ENCODE results near the gene TCFL5.
A peak's percentile ranks its signal among the peaks of the same experiment; 100 is the strongest.
"Not testable (repeated sequence)": the region's sequence is repeated elsewhere in the genome, so short reads cannot be mapped to it uniquely, and the experiment has no call there.

Gene TCFL5

GRCh38 chr20:62879275-62880146, 17.9 kb upstream of the TCFL5 start:
- Mint-ChIP-seq H3K4me3 (no peak overlapping the region), H3K27ac (no peak overlapping the region), H3K9me3 (no peaks in the 10 kb centered on the region), H3K27me3 (peaks cover 2% of the 10 kb centered on the region), H3K4me1 (peaks cover 2% of the 10 kb centered on the region), H3K36me3 (peaks cover 6% of the 10 kb centered on the region)
- DNase-seq (ENCODE audit: low spot score in 2 of 2) = no peak
- ATAC-seq (ENCODE audit: low read depth) = no peak

GRCh38 chr20:62878244-62879038, 16.8 kb upstream of the TCFL5 start:
- peaks cover 4% of the 10 kb centered on the region for H3K27me3 Mint-ChIP-seq
- peaks cover 6% of the 10 kb centered on the region for H3K36me3 Mint-ChIP-seq
- peaks cover 5% of the 10 kb centered on the region for H3K4me1 Mint-ChIP-seq
- DNase-seq (ENCODE audit: low spot score in 2 of 2) (no peak), ATAC-seq (ENCODE audit: low read depth) (no peak)
- H3K4me3 Mint-ChIP-seq = no peak overlapping the region
- no peaks in the 10 kb centered on the region for H3K9me3 Mint-ChIP-seq
- peak overlapping the region; percentile 45 for H3K27ac Mint-ChIP-seq

GRCh38 chr20:62876902-62877816, 15.5 kb upstream of the TCFL5 start:
- Mint-ChIP-seq H3K9me3 (no peaks in the 10 kb centered on the region), H3K4me1 (peaks cover 8% of the 10 kb centered on the region), H3K27me3 (peaks cover 4% of the 10 kb centered on the region), H3K27ac (no peak overlapping the region), H3K36me3 (peaks cover 6% of the 10 kb centered on the region), H3K4me3 (no peak overlapping the region)
- DNase-seq (ENCODE audit: low spot score in 2 of 2) (no peak), ATAC-seq (ENCODE audit: low read depth) (no peak)

GRCh38 chr20:62876501-62876901, 14.9 kb upstream of the TCFL5 start:
- H3K4me3 Mint-ChIP-seq = no peak overlapping the region
- peaks cover 4% of the 10 kb centered on the region for H3K27me3 Mint-ChIP-seq
- H3K9me3 Mint-ChIP-seq = no peaks in the 10 kb centered on the region
- H3K36me3 Mint-ChIP-seq = peaks cover 4% of the 10 kb centered on the region
- H3K27ac Mint-ChIP-seq = no peak overlapping the region
- DNase-seq (ENCODE audit: low spot score in 2 of 2) (no peak), ATAC-seq (ENCODE audit: low read depth) (no peak)
- peaks cover 8% of the 10 kb centered on the region for H3K4me1 Mint-ChIP-seq

- ATAC-seq (ENCODE audit: low read depth) (no peak), DNase-seq (ENCODE audit: low spot score in 2 of 2) (no peak)
- H3K36me3 Mint-ChIP-seq = peaks cover 1% of the 10 kb centered on the region
- H3K27ac Mint-ChIP-seq = peak overlapping the region; percentile 79
- H3K4me1 Mint-ChIP-seq = peaks cover 8% of the 10 kb centered on the region
- H3K27me3 Mint-ChIP-seq = peaks cover 4% of the 10 kb centered on the region
- no peak overlapping the region for H3K4me3 Mint-ChIP-seq
- H3K9me3 Mint-ChIP-seq = no peaks in the 10 kb centered on the region
Observed at GRCh38 chr20:62875419-62876361, 14.1 kb upstream of the TCFL5 start.

- H3K27me3 Mint-ChIP-seq = peaks cover 4% of the 10 kb centered on the region
- no peaks in the 10 kb centered on the region for H3K9me3 Mint-ChIP-seq
- H3K27ac Mint-ChIP-seq = peak overlapping the region; percentile 79
- DNase-seq (ENCODE audit: low spot score in 2 of 2) (no peak), ATAC-seq (ENCODE audit: low read depth) (no peak)
- no peak overlapping the region for H3K4me3 Mint-ChIP-seq
- peaks cover 8% of the 10 kb centered on the region for H3K4me1 Mint-ChIP-seq
- H3K36me3 Mint-ChIP-seq = peaks cover 1% of the 10 kb centered on the region
Observed at GRCh38 chr20:62874964-62875344, 13.3 kb upstream of the TCFL5 start.

- not testable (repeated sequence) for H3K36me3 Mint-ChIP-seq; H3K9me3 Mint-ChIP-seq; H3K4me3 Mint-ChIP-seq; ATAC-seq (ENCODE audit: low read depth); H3K27me3 Mint-ChIP-seq; DNase-seq (ENCODE audit: low spot score in 2 of 2); H3K27ac Mint-ChIP-seq; H3K4me1 Mint-ChIP-seq
Observed at GRCh38 chr20:62873681-62874031, 12.0 kb upstream of the TCFL5 start.

- ATAC-seq (ENCODE audit: low read depth) (no peak), DNase-seq (ENCODE audit: low spot score in 2 of 2) (no peak)
- Mint-ChIP-seq H3K36me3 (peaks cover 1% of the 10 kb centered on the region), H3K4me3 (no peak overlapping the region), H3K27ac (no peak overlapping the region), H3K9me3 (no peaks in the 10 kb centered on the region), H3K4me1 (peaks cover 8% of the 10 kb centered on the region), H3K27me3 (peaks cover 4% of the 10 kb centered on the region)
Observed at GRCh38 chr20:62873280-62873679, 11.7 kb upstream of the TCFL5 start.

GRCh38 chr20:62872862-62873261, 11.2 kb upstream of the TCFL5 start:
- no peak for DNase-seq (ENCODE audit: low spot score in 2 of 2)
- Mint-ChIP-seq H3K36me3 (no peaks in the 10 kb centered on the region), H3K9me3 (no peaks in the 10 kb centered on the region), H3K27ac (no peak overlapping the region), H3K4me3 (no peak overlapping the region), H3K4me1 (peaks cover 8% of the 10 kb centered on the region), H3K27me3 (peaks cover 4% of the 10 kb centered on the region)
- no peak for ATAC-seq (ENCODE audit: low read depth)

- no peak for ATAC-seq (ENCODE audit: low read depth)
- Mint-ChIP-seq H3K4me3 (no peak overlapping the region), H3K4me1 (peaks cover 8% of the 10 kb centered on the region), H3K9me3 (no peaks in the 10 kb centered on the region), H3K27ac (no peak overlapping the region), H3K27me3 (peaks cover 4% of the 10 kb centered on the region), H3K36me3 (no peaks in the 10 kb centered on the region)
- no peak for DNase-seq (ENCODE audit: low spot score in 2 of 2)
Observed at GRCh38 chr20:62872184-62872847, 10.7 kb upstream of the TCFL5 start.

GRCh38 chr20:62864207-62864606, 2.6 kb upstream of the TCFL5 start:
- Mint-ChIP-seq H3K27ac (no peak overlapping the region), H3K36me3 (no peaks in the 10 kb centered on the region), H3K4me3 (no peak overlapping the region), H3K4me1 (peaks cover 16% of the 10 kb centered on the region), H3K27me3 (peaks cover 2% of the 10 kb centered on the region), H3K9me3 (peaks cover 3% of the 10 kb centered on the region)
- DNase-seq (ENCODE audit: low spot score in 2 of 2) = no peak
- ATAC-seq (ENCODE audit: low read depth) = no peak

- Mint-ChIP-seq H3K36me3 (peaks cover 13% of the 10 kb centered on the region), H3K4me3 (peak overlapping the region; percentile 37), H3K4me1 (peaks cover 20% of the 10 kb centered on the region), H3K9me3 (peaks cover 3% of the 10 kb centered on the region), H3K27ac (no peak overlapping the region), H3K27me3 (peaks cover 2% of the 10 kb centered on the region)
- ATAC-seq (ENCODE audit: low read depth) = peak; percentile 31
- DNase-seq (ENCODE audit: low spot score in 2 of 2) = peak; percentile 38 to 66
Observed at GRCh38 chr20:62860924-62861691, 514 bp downstream of the TCFL5 start.

All from memory B cell (primary cell).